ENCODE measurements around the gene ZNF385B.

Gene ZNF385B

GRCh38 chr2:179543361-179543901, 318.0 kb downstream of the ZNF385B start:
- no peak for DNase-seq

- no peak for DNase-seq
These were observed 319.8 kb downstream of the ZNF385B start for GRCh38 chr2:179541586-179541985.

- no peak for DNase-seq
These were observed 322.3 kb downstream of the ZNF385B start for GRCh38 chr2:179539124-179539511.

GRCh38 chr2:179538406-179539123, 322.8 kb downstream of the ZNF385B start:
- no peak for DNase-seq

GRCh38 chr2:179536185-179536584, 325.2 kb downstream of the ZNF385B start:
- DNase-seq, result no peak

GRCh38 chr2:179533875-179534274, 327.5 kb downstream of the ZNF385B start:
- no peak for DNase-seq

GRCh38 chr2:179532863-179533278, 328.5 kb downstream of the ZNF385B start:
- no peak for DNase-seq

GRCh38 chr2:179528576-179529069, 332.8 kb downstream of the ZNF385B start:
- no peak for DNase-seq

- no peak for DNase-seq
These were observed 336.1 kb downstream of the ZNF385B start for GRCh38 chr2:179525340-179525739.

- no peak for DNase-seq
These were observed 336.5 kb downstream of the ZNF385B start for GRCh38 chr2:179524809-179525339.

- no peak for DNase-seq
These were observed 339.5 kb downstream of the ZNF385B start for GRCh38 chr2:179521944-179522343.

GRCh38 chr2:179518830-179519229, 342.6 kb downstream of the ZNF385B start:
- no peak for DNase-seq

- no peak for DNase-seq
These were observed 348.2 kb downstream of the ZNF385B start for GRCh38 chr2:179513181-179513580.

- no peak for DNase-seq
These were observed 349.0 kb downstream of the ZNF385B start for GRCh38 chr2:179512281-179513035.

- DNase-seq, result no peak
These were observed 350.2 kb downstream of the ZNF385B start for GRCh38 chr2:179511105-179511789.

- DNase-seq, result no peak
These were observed 366.1 kb downstream of the ZNF385B start for GRCh38 chr2:179495315-179495714.

- DNase-seq, result no peak
These were observed 372.8 kb downstream of the ZNF385B start for GRCh38 chr2:179488563-179488962.

GRCh38 chr2:179487010-179487731, 374.2 kb downstream of the ZNF385B start:
- DNase-seq, result no peak

- DNase-seq, result no peak
These were observed 378.3 kb downstream of the ZNF385B start for GRCh38 chr2:179483131-179483530.

- DNase-seq, result no peak
These were observed 381.5 kb downstream of the ZNF385B start for GRCh38 chr2:179479947-179480346.

- DNase-seq, result no peak
These were observed 382.6 kb downstream of the ZNF385B start for GRCh38 chr2:179478771-179479170.

GRCh38 chr2:179470992-179471391, 390.4 kb downstream of the ZNF385B start:
- DNase-seq, result no peak
